ENCODE measurements around the gene CENPL. TPM values are rescaled to one million over a fixed set of nuclear protein-coding genes. Genes with fewer than 3 reads are reported as not detected.

The CENPL gene
- total and polyA plus RNA-seq, 8 donors, result 0.73 to 2.0 (median 1.2) TPM

- Histone ChIP-seq H3K4me1 (peaks cover 10 to 30% (median 27%) of the 10 kb centered on the region in 3 donors), H3K27ac (peak overlapping the region in 3 of 4 donors; percentile 96 to 99 (median 97)), H3K9me3 (no peaks in the 10 kb centered on the region), H3K36me3 (peaks cover 0 to 38% (median 29%) of the 10 kb centered on the region in 3 donors), H3K4me3 (peak overlapping the region; percentile 59 to 78 (median 65)), H3K27me3 (no peaks in the 10 kb centered on the region)
- ATAC-seq (no peak), DNase-seq (no peak), FAIRE-seq (no peak)
- 11 to 12% methylated on average over 2 of the region's 2 CpGs for WGBS, 2 donors
- TF ChIP-seq CTCF (IDR thresholded peaks at IDR 0.05), result no peak
- intact Hi-C loops (cut with DNase I), result no loop called here
Observed at GRCh38 chr1:173866413-173867115, 41.9 kb upstream of the CENPL start.

- Histone ChIP-seq H3K4me3 (peak overlapping the region in 3 of 4 donors; percentile 59 to 78 (median 70)), H3K9me3 (no peaks in the 10 kb centered on the region), H3K27me3 (no peaks in the 10 kb centered on the region), H3K36me3 (peaks cover 0 to 40% (median 29%) of the 10 kb centered on the region in 3 donors), H3K4me1 (peaks cover 10 to 29% (median 26%) of the 10 kb centered on the region in 3 donors), H3K27ac (no peak overlapping the region)
- no peak for FAIRE-seq
- no peak for DNase-seq
- intact Hi-C loops (cut with DNase I), result no loop called here
- no peak for ATAC-seq
- TF ChIP-seq CTCF (IDR thresholded peaks at IDR 0.05), result no peak
- whole genome bisulfite sequencing, 2 donors, result 14 to 16% methylated on average over 4 of the region's 4 CpGs
Observed at GRCh38 chr1:173865468-173866164, 40.9 kb upstream of the CENPL start.

GRCh38 chr1:173864179-173864867 is 39.6 kb upstream of the CENPL start:
- H3K27me3 ChIP-seq, result no peaks in the 10 kb centered on the region
- H3K27ac ChIP-seq, result no peak overlapping the region
- no peak for ATAC-seq
- H3K4me3 ChIP-seq, result peak overlapping the region in 2 of 4 donors; percentile 59 to 70
- 79 to 81% methylated on average over 5 of the region's 5 CpGs for WGBS, 2 donors
- no peak for TF ChIP-seq CTCF (IDR thresholded peaks at IDR 0.05)
- no peaks in the 10 kb centered on the region for H3K9me3 ChIP-seq
- FAIRE-seq, result no peak
- peaks cover 0 to 43% (median 29%) of the 10 kb centered on the region in 3 donors for H3K36me3 ChIP-seq
- H3K4me1 ChIP-seq, result peaks cover 10 to 16% (median 14%) of the 10 kb centered on the region in 3 donors
- intact Hi-C loops (cut with DNase I), result no loop called here
- no peak for DNase-seq

GRCh38 chr1:173863224-173864161 is 38.8 kb upstream of the CENPL start:
- DNase-seq (no peak), FAIRE-seq (no peak), ATAC-seq (no peak)
- intact Hi-C loops (cut with DNase I), result no loop called here
- Histone ChIP-seq H3K36me3 (peaks cover 0 to 46% (median 29%) of the 10 kb centered on the region in 3 donors), H3K27ac (no peak overlapping the region), H3K9me3 (no peaks in the 10 kb centered on the region), H3K4me3 (no peak overlapping the region), H3K27me3 (no peaks in the 10 kb centered on the region), H3K4me1 (peaks cover 10 to 16% (median 13%) of the 10 kb centered on the region in 3 donors)
- TF ChIP-seq CTCF (IDR thresholded peaks at IDR 0.05), result no peak

Measured in pancreas (tissue), 10 donors.